Measurements from ENCODE around the gene CEACAM8. TPM values are rescaled to one million over a fixed set of nuclear protein-coding genes. Genes with fewer than 3 reads are reported as not detected.

CEACAM8 gene
- total RNA-seq, 1 experiment from 2014 or later: not detected

DNA sequence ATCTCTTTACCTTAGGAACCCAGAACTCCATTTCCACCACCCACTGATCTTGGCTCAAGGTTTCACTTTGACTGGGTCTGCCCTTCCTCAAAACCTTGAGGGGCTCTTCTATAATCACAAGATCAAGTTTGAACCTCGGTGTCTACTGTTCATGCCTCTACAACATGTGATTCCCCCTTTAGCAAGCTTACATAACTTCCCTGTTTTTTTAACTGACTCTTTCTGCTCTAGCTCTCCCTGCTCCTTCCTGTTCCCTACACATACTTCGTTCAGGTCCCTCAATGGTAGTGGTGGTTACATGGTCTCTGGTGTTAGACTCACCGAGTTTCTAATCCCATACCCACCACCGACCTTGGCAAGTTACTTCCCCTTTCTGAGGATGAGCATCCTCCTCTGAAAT is 26.7 kb downstream of the CEACAM8 start:
- H3K4me1 ChIP-seq (ENCODE audit: insufficient read depth, low read length): no peaks in the 10 kb centered on the region
- H2AFZ ChIP-seq (ENCODE audit: low read length): no peak overlapping the region
- H4K20me1 ChIP-seq (ENCODE audit: low read length): no peaks in the 10 kb centered on the region
- BruUV-seq (replicated peaks): no TSS peak
- no peak overlapping the region for H3K4me2 ChIP-seq (ENCODE audit: low read length)
- intact Hi-C loops (cut with micrococcal nuclease): no loop called here
- POLR2A ChIA-PET (ENCODE audit: unreplicated experiment): no interaction called here
- DNase-seq: no peak
- no peaks in the 10 kb centered on the region for H3K9me3 ChIP-seq (ENCODE audit: low read length)
- no peaks in the 10 kb centered on the region for H3K9me2 ChIP-seq (replicated peaks; ENCODE audit: low read length)
- CTCF ChIA-PET: no interaction called here
- H3K79me2 ChIP-seq (ENCODE audit: low read length): no peaks in the 10 kb centered on the region
- no peaks in the 10 kb centered on the region for H3F3A ChIP-seq (ENCODE audit: low read length, unreplicated experiment)
- no peak overlapping the region for H3K9ac ChIP-seq (ENCODE audit: low read length)
- no peaks in the 10 kb centered on the region for H3K36me3 ChIP-seq (ENCODE audit: low read depth, low read length)
- no peaks in the 10 kb centered on the region for H3K27me3 ChIP-seq (ENCODE audit: low read length)
- H3K27ac ChIP-seq (ENCODE audit: low read length): no peak overlapping the region
- no peak for TF ChIP-seq EZH2 (IDR thresholded peaks at IDR 0.05; ENCODE audit: low read length, unreplicated experiment)
- H3K4me3 ChIP-seq (ENCODE audit: low read length): no peak overlapping the region
- ATAC-seq: no peak

DNA sequence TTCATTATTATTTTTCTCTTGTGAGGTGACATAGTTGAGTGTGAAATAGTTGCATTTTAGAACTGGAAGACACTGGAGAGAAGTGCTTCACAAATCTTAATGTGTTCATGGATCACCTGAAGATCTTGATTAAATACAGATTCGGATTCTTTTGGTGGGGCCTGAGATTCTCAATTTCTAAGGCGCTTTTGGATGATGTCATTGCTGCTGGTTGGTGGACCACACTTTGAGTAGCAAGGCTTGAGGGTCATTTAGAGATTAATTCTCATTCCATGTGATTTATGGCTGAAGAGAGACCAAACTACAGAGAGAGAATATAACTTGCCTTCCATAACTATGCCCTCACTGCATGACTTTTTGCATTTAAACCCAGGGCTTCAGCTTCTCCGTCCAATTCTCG is 27.2 kb downstream of the CEACAM8 start:
- H3K79me2 ChIP-seq (ENCODE audit: low read length): no peaks in the 10 kb centered on the region
- TF ChIP-seq, protein P1, sequence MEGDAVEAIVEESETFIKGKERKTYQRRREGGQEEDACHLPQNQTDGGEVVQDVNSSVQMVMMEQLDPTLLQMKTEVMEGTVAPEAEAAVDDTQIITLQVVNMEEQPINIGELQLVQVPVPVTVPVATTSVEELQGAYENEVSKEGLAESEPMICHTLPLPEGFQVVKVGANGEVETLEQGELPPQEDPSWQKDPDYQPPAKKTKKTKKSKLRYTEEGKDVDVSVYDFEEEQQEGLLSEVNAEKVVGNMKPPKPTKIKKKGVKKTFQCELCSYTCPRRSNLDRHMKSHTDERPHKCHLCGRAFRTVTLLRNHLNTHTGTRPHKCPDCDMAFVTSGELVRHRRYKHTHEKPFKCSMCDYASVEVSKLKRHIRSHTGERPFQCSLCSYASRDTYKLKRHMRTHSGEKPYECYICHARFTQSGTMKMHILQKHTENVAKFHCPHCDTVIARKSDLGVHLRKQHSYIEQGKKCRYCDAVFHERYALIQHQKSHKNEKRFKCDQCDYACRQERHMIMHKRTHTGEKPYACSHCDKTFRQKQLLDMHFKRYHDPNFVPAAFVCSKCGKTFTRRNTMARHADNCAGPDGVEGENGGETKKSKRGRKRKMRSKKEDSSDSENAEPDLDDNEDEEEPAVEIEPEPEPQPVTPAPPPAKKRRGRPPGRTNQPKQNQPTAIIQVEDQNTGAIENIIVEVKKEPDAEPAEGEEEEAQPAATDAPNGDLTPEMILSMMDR (conservative IDR thresholded peaks at IDR 0.05; ENCODE audit: low read depth, low read length): no peak
- no peak for TF ChIP-seq EZH2phosphoT487 (IDR thresholded peaks at IDR 0.05; ENCODE audit: borderline replicate concordance, low read length)
- TF ChIP-seq EZH2 (IDR thresholded peaks at IDR 0.05; ENCODE audit: low read length, unreplicated experiment): no peak
- CTCF ChIA-PET: no interaction called here
- no peak overlapping the region for H3K4me2 ChIP-seq (ENCODE audit: low read length)
- no peak overlapping the region for H3K9ac ChIP-seq (ENCODE audit: low read length)
- intact Hi-C loops (cut with micrococcal nuclease): no loop called here
- no peaks in the 10 kb centered on the region for H3K27me3 ChIP-seq (ENCODE audit: low read length)
- H3K9me2 ChIP-seq (replicated peaks; ENCODE audit: low read length): no peaks in the 10 kb centered on the region
- no peak for DNase-seq
- H2AFZ ChIP-seq (ENCODE audit: low read length): no peak overlapping the region
- H3F3A ChIP-seq (ENCODE audit: low read length, unreplicated experiment): no peaks in the 10 kb centered on the region
- H3K9me3 ChIP-seq (ENCODE audit: low read length): no peaks in the 10 kb centered on the region
- no peak overlapping the region for H3K4me3 ChIP-seq (ENCODE audit: low read length)
- H3K36me3 ChIP-seq (ENCODE audit: low read depth, low read length): no peaks in the 10 kb centered on the region
- no peaks in the 10 kb centered on the region for H4K20me1 ChIP-seq (ENCODE audit: low read length)
- POLR2A ChIA-PET (ENCODE audit: unreplicated experiment): no interaction called here
- H3K27ac ChIP-seq (ENCODE audit: low read length): no peak overlapping the region
- BruUV-seq (replicated peaks): no TSS peak
- no peak for ATAC-seq
- H3K4me1 ChIP-seq (ENCODE audit: insufficient read depth, low read length): no peaks in the 10 kb centered on the region

DNA sequence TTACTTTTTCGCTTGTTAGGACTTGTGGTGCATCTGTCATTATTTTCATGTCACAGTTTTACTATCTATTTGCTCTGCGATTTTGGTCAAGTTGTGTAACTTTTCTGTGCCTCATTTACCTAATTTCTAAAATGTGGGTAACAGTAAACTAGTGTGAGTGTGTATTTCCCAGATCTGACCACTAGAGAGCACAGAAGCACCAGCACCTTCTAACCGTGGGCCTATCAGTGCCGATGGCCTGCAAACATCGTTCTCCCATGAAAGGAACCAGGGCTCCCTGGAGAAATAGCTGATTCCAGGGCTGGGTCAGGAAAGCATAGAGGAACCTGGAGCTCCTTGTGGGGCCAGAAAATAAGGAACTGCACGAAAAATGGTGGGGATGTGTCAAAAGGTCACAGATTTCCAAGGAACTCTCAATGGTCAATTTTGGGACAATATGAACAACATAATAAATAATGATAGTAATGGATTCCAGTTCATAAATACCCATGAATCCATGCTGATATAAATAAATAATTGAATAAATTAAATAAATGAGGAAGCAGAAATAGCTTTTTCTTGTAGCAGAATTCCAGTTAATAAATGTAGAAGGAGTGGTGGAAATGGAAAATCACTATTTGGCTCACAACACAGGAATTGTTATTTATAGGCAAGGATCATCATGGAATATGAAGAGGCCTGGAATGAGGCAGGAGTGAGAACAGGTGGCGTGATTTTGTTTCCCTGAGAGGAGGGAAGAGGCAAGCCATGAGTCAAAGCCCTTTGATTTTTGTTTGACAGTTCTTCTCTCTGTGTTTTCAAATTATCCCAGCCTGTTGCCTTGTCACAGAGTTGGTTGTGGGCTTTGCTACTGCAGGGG is 31.1 kb downstream of the CEACAM8 start:
- Histone ChIP-seq H3K36me3 (ENCODE audit: low read depth, low read length) (no peaks in the 10 kb centered on the region), H3K9ac (ENCODE audit: low read length) (no peak overlapping the region), H3K79me2 (ENCODE audit: low read length) (no peaks in the 10 kb centered on the region), H3K4me3 (ENCODE audit: low read length) (no peak overlapping the region), H4K20me1 (ENCODE audit: low read length) (no peaks in the 10 kb centered on the region), H3K9me2 (replicated peaks; ENCODE audit: low read length) (no peaks in the 10 kb centered on the region), H3K27ac (ENCODE audit: low read length) (no peak overlapping the region), H2AFZ (ENCODE audit: low read length) (no peak overlapping the region), H3F3A (ENCODE audit: low read length, unreplicated experiment) (no peaks in the 10 kb centered on the region), H3K4me2 (ENCODE audit: low read length) (no peak overlapping the region), H3K4me1 (ENCODE audit: insufficient read depth, low read length) (no peaks in the 10 kb centered on the region), H3K27me3 (ENCODE audit: low read length) (no peaks in the 10 kb centered on the region), H3K9me3 (ENCODE audit: low read length) (no peaks in the 10 kb centered on the region)
- intact Hi-C loops (cut with micrococcal nuclease): loop anchor here (2.0 kb wide), 1 partner anchor 33 kb away; no protein-coding TSS in a partner anchor
- ATAC-seq: peak; percentile 88
- ChIA-PET CTCF (interaction anchor here (0.5 to 0.6 kb wide), 3 partner anchors 86 to 224 kb away, joined by 3 to 6 read pairs (median 5); no protein-coding TSS in a partner anchor), POLR2A (ENCODE audit: unreplicated experiment) (no interaction called here)
- TF ChIP-seq, protein P1 (conservative IDR thresholded peaks at IDR 0.05; ENCODE audit: low read depth, low read length): peak; percentile 58
- TF ChIP-seq EZH2phosphoT487 (IDR thresholded peaks at IDR 0.05; ENCODE audit: borderline replicate concordance, low read length) (no peak), EZH2 (IDR thresholded peaks at IDR 0.05; ENCODE audit: low read length, unreplicated experiment) (no peak)
- no TSS peak for BruUV-seq (replicated peaks)
- peak; percentile 54 for DNase-seq

Data from PC-3 (cell line).